Mesenchymal stem cell (in vitro differentiated cells and primary cell): ENCODE results near the gene NDUFAF3.
A peak's percentile ranks its signal among the peaks of the same experiment; 100 is the strongest.

Source experiments
- DNase-seq: peaks from one replicate; pipeline ENCODE4 v3.0.0-alpha.2; 2013
- H2AFZ ChIP-seq: one replicate; pipeline ENCODE4 v1.6.1; 2013; ENCODE audit warnings: low read depth, mild to moderate bottlenecking, control low read depth, inconsistent platforms, low read length, moderate library complexity
- H2AK5ac ChIP-seq: 2 replicates; pipeline ENCODE4 v1.6.1; 2013; ENCODE audit warnings: low read length, moderate library complexity, mild to moderate bottlenecking, inconsistent platforms; ENCODE audit not compliant: severe bottlenecking
- H2BK120ac ChIP-seq: one replicate; pipeline ENCODE4 v1.6.1; 2013; ENCODE audit warnings: low read depth, mild to moderate bottlenecking, inconsistent platforms, low read length, moderate library complexity
- H2BK12ac ChIP-seq, 2 experiments: one replicate each; pipeline ENCODE4 v1.6.1; 2013; ENCODE audit warnings: inconsistent platforms in 2 of 2, low read length in 2 of 2, mild to moderate bottlenecking in 2 of 2, moderate library complexity in 2 of 2, control low read depth in 1 of 2
- H2BK15ac ChIP-seq: one replicate; pipeline ENCODE4 v1.6.1; 2013; ENCODE audit warnings: mild to moderate bottlenecking, low read depth, inconsistent platforms; ENCODE audit not compliant: poor library complexity, severe bottlenecking
- H2BK5ac ChIP-seq: 2 replicates; pipeline ENCODE4 v1.6.1; 2013; ENCODE audit warnings: low read depth, mild to moderate bottlenecking, low read length, control low read depth, inconsistent platforms; ENCODE audit not compliant: poor library complexity, severe bottlenecking
- H3K14ac ChIP-seq, 2 experiments: one replicate each; pipeline ENCODE4 v1.6.1; 2013; ENCODE audit warnings: inconsistent platforms in 2 of 2, low read length in 2 of 2, control low read depth in 1 of 2, mild to moderate bottlenecking in 1 of 2, moderate library complexity in 1 of 2
- H3K18ac ChIP-seq, 2 experiments: one replicate each; pipeline ENCODE4 v1.6.1; 2013; ENCODE audit warnings: inconsistent platforms in 2 of 2, low read length in 2 of 2, control low read depth in 1 of 2, low read depth in 1 of 2, mild to moderate bottlenecking in 1 of 2
- H3K23ac ChIP-seq, 2 experiments: one replicate each; pipeline ENCODE4 v1.6.1; 2013; ENCODE audit warnings: inconsistent platforms in 2 of 2, low read length in 2 of 2, mild to moderate bottlenecking in 2 of 2, moderate library complexity in 2 of 2, control low read depth in 1 of 2
- H3K27ac ChIP-seq: 2 replicates; pipeline ENCODE4 v1.5.1; 2013; ENCODE audit warnings: mild to moderate bottlenecking, moderate library complexity, low read length, control low read depth, inconsistent platforms; ENCODE audit not compliant: poor library complexity, severe bottlenecking
- H3K27me3 ChIP-seq, 2 experiments: 2 replicates each; pipeline versions ENCODE4 v1.6.1 to v1.7.0; 2013; ENCODE audit warnings: low read length in 2 of 2, mild to moderate bottlenecking in 2 of 2, moderate library complexity in 2 of 2, control low read depth in 1 of 2, inconsistent platforms in 1 of 2; ENCODE audit not compliant: control insufficient read depth in 1 of 2, insufficient read depth in 1 of 2
- H3K36me3 ChIP-seq, 2 experiments: 2 replicates each; pipeline versions ENCODE4 v1.6.1 to v1.7.0; 2013; ENCODE audit warnings: low read length in 2 of 2, control low read depth in 1 of 2, inconsistent platforms in 1 of 2, low read depth in 1 of 2, mild to moderate bottlenecking in 1 of 2; ENCODE audit not compliant: insufficient read depth in 2 of 2, control insufficient read depth in 1 of 2
- H3K4ac ChIP-seq, 2 experiments: one replicate each; pipeline ENCODE4 v1.6.1; 2013; ENCODE audit warnings: inconsistent platforms in 2 of 2, low read length in 2 of 2, mild to moderate bottlenecking in 2 of 2, moderate library complexity in 2 of 2, control low read depth in 1 of 2, low read depth in 1 of 2
- H3K4me1 ChIP-seq: 2 replicates; pipeline ENCODE4 v1.6.1; 2013; ENCODE audit warnings: low read depth, low read length, control low read depth; ENCODE audit not compliant: control insufficient read depth, insufficient read depth
- H3K4me2 ChIP-seq: 2 replicates; pipeline ENCODE4 v1.6.1; 2013; ENCODE audit warnings: low read length, mild to moderate bottlenecking, inconsistent platforms; ENCODE audit not compliant: poor library complexity, severe bottlenecking
- H3K4me3 ChIP-seq, 2 experiments: 2 replicates each; pipeline versions ENCODE4 v1.5.1 to v1.7.0; 2013; ENCODE audit warnings: low read length in 2 of 2, mild to moderate bottlenecking in 2 of 2, control low read depth in 1 of 2, low read depth in 1 of 2; ENCODE audit not compliant: insufficient read depth in 1 of 2
- H3K79me1 ChIP-seq: replicated peaks from 2 replicates; pipeline ENCODE4 v1.6.1; 2013; ENCODE audit warnings: mild to moderate bottlenecking, control low read depth, low read length, inconsistent platforms; ENCODE audit not compliant: poor library complexity, severe bottlenecking
- H3K9ac ChIP-seq: 2 replicates; pipeline ENCODE4 v1.7.0; 2013; ENCODE audit warnings: mild to moderate bottlenecking, low read length, moderate library complexity
- H3K9me3 ChIP-seq: 2 replicates; pipeline ENCODE4 v1.7.0; 2013; ENCODE audit warnings: mild to moderate bottlenecking, low read length; ENCODE audit not compliant: control insufficient read depth
- H4K8ac ChIP-seq: one replicate; pipeline ENCODE4 v1.6.1; 2013; ENCODE audit warnings: inconsistent platforms, mild to moderate bottlenecking, low read length, moderate library complexity
- H4K91ac ChIP-seq: one replicate; pipeline ENCODE4 v1.6.1; 2013; ENCODE audit warnings: mild to moderate bottlenecking, low read length, inconsistent platforms
- WGBS: methylation state at CpG from one replicate; pipeline ENCODE4 v1.1.7; 2013; ENCODE audit warnings: mixed read lengths; 5-methylcytosine and 5-hydroxymethylcytosine counted together

NDUFAF3 gene

DNA sequence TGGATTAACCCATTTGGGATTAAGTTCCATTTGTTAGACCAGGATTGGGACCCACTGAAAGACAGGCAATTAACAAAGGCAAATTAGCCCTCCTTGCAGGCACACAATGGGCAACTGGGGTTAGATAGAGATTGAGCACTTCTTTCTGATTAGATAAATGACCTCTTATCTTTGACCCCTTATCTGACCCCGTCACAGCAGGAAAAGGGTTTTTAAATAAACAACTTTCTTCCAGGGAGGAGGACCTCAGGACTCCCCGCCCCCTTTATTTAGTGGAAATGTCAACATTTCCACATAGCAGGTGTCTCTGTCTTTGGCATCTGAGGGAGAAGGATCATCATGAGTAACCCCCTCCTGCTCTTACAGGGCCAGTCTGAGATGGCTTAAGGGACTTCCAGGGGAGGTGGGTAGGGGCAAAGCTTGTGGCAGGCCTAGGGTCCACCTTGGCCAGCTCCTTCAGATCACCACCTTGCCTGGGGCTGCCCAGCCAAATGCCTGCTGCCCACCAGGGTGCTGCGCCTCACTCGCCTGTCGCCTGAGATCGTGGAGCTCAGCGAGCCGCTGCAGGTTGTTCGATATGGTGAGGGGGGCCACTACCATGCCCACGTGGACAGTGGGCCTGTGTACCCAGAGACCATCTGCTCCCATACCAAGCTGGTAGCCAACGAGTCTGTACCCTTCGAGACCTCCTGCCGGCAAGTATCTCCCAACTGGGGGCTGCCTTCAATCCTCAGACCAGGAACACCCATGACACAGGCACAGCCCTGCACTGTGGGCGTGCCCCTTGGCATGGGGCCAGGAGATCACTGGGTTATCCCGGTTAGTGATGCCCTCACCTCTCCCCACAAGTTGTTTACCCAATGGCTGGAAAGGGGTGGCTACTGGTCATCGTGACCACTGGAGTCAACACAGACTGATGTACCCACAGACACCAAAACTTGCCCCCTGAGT lies 17.3 kb upstream of the NDUFAF3 start:
- H2AFZ ChIP-seq: no peak overlapping the region
- H4K91ac ChIP-seq: peak overlapping the region; percentile 2
- no peak overlapping the region for H3K18ac ChIP-seq
- H3K4me3 ChIP-seq: no peak overlapping the region
- H3K23ac ChIP-seq: no peak overlapping the region
- H3K36me3 ChIP-seq: peaks cover 4 to 10% of the 10 kb centered on the region in 2 experiments
- no peak overlapping the region for H3K14ac ChIP-seq
- H2BK12ac ChIP-seq: no peak overlapping the region
- H3K4ac ChIP-seq: no peak overlapping the region
- no peak overlapping the region for H3K4me2 ChIP-seq
- H3K9me3 ChIP-seq: no peaks in the 10 kb centered on the region
- H4K8ac ChIP-seq: no peak overlapping the region
- H2BK5ac ChIP-seq: no peak overlapping the region
- H3K27me3 ChIP-seq: no peaks in the 10 kb centered on the region
- no peak overlapping the region for H3K9ac ChIP-seq
- H2AK5ac ChIP-seq: no peak overlapping the region
- H3K79me1 ChIP-seq: peaks cover 6% of the 10 kb centered on the region
- H2BK15ac ChIP-seq: no peak overlapping the region
- no peak for DNase-seq
- H3K27ac ChIP-seq: no peak overlapping the region
- WGBS: 96% methylated on average over 14 of the region's 16 CpGs
- H3K4me1 ChIP-seq: peaks cover 18% of the 10 kb centered on the region
- no peak overlapping the region for H2BK120ac ChIP-seq

DNA sequence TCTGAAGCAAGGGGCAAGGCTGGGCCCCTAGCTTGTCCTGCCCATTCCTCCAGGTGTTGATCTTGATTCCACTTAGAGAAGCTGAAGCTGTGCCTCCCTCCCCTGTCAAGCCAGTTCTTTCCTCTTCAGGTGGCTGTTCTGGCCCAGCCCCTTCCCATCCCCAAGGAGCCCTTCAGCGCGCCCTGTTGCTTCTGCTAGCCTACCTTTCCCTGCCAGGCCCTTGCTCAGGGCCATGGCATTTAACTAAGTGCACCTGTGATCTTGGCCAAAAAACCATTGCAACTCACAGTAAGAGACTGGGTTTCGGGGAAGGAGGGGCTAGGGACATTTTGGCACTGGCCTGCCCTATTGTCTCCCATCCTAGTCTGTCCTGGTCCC lies 16.6 kb upstream of the NDUFAF3 start:
- H2BK15ac ChIP-seq: no peak overlapping the region
- WGBS: 95% methylated on average over 3 of the region's 3 CpGs

GRCh38 chr3:49005998-49006397 lies 15.9 kb upstream of the NDUFAF3 start:
- peak overlapping the region in 1 of 2 experiments; percentile 61 for H3K14ac ChIP-seq
- 96% methylated on average over 5 of the region's 5 CpGs for WGBS

More for the DNA sequence above, 16.6 kb upstream of the NDUFAF3 start:
- Histone ChIP-seq H2AFZ (no peak overlapping the region), H3K4me3 (no peak overlapping the region), H2BK5ac (no peak overlapping the region), H2AK5ac (no peak overlapping the region), H3K4me2 (no peak overlapping the region), H3K27me3 (no peaks in the 10 kb centered on the region), H3K79me1 (peaks cover 6% of the 10 kb centered on the region), H3K14ac (no peak overlapping the region), H2BK12ac (no peak overlapping the region), H3K18ac (no peak overlapping the region), H3K9ac (no peak overlapping the region), H3K4ac (no peak overlapping the region), H3K4me1 (peaks cover 19% of the 10 kb centered on the region), H3K27ac (no peak overlapping the region), H4K8ac (no peak overlapping the region), H3K9me3 (no peaks in the 10 kb centered on the region), H2BK120ac (no peak overlapping the region), H3K36me3 (peaks cover 4 to 13% of the 10 kb centered on the region in 2 experiments), H3K23ac (no peak overlapping the region), H4K91ac (no peak overlapping the region)
- no peak for DNase-seq

GRCh38 chr3:49006408-49007067 lies 15.4 kb upstream of the NDUFAF3 start:
- Histone ChIP-seq H3K4ac (peak overlapping the region; percentile 89 to 95), H2AFZ (no peak overlapping the region), H3K18ac (peak overlapping the region; percentile 68 to 89), H2BK12ac (peak overlapping the region in 1 of 2 experiments; percentile 64), H2BK15ac (peak overlapping the region; percentile 60), H3K9me3 (no peaks in the 10 kb centered on the region), H3K36me3 (peaks cover 6 to 17% of the 10 kb centered on the region in 2 experiments), H2BK120ac (no peak overlapping the region), H2BK5ac (peak overlapping the region; percentile 14), H4K8ac (peak overlapping the region; percentile 96), H3K4me1 (peaks cover 17% of the 10 kb centered on the region), H3K14ac (peak overlapping the region in 1 of 2 experiments; percentile 68), H3K79me1 (peaks cover 6% of the 10 kb centered on the region), H3K9ac (peak overlapping the region; percentile 96), H3K4me2 (peak overlapping the region; percentile 86), H3K27ac (peak overlapping the region; percentile 55), H3K27me3 (no peaks in the 10 kb centered on the region), H3K23ac (peak overlapping the region in 1 of 2 experiments; percentile 20), H2AK5ac (peak overlapping the region; percentile 92), H4K91ac (peak overlapping the region; percentile 94), H3K4me3 (peak overlapping the region; percentile 60 to 87)
- 6% methylated on average over 31 of the region's 32 CpGs for WGBS
- peak; percentile 65 for DNase-seq

More at GRCh38 chr3:49005998-49006397, 15.9 kb upstream of the NDUFAF3 start:
- peak overlapping the region in 1 of 2 experiments; percentile 64 for H2BK12ac ChIP-seq
- H3K23ac ChIP-seq: no peak overlapping the region
- peaks cover 17% of the 10 kb centered on the region for H3K4me1 ChIP-seq
- H3K4ac ChIP-seq: peak overlapping the region; percentile 89 to 95
- peaks cover 6% of the 10 kb centered on the region for H3K79me1 ChIP-seq
- peak overlapping the region; percentile 11 for H3K27ac ChIP-seq
- peak overlapping the region; percentile 94 for H4K91ac ChIP-seq
- peak overlapping the region; percentile 96 for H3K9ac ChIP-seq
- DNase-seq: no peak
- peaks cover 4 to 13% of the 10 kb centered on the region in 2 experiments for H3K36me3 ChIP-seq
- peak overlapping the region; percentile 86 for H3K4me2 ChIP-seq
- peak overlapping the region; percentile 68 to 89 for H3K18ac ChIP-seq
- H2AK5ac ChIP-seq: peak overlapping the region; percentile 92
- no peak overlapping the region for H2BK5ac ChIP-seq
- H4K8ac ChIP-seq: peak overlapping the region; percentile 96
- H2BK120ac ChIP-seq: no peak overlapping the region
- H2BK15ac ChIP-seq: peak overlapping the region; percentile 1
- H3K4me3 ChIP-seq: peak overlapping the region; percentile 60 to 87
- no peaks in the 10 kb centered on the region for H3K27me3 ChIP-seq
- no peak overlapping the region for H2AFZ ChIP-seq
- no peaks in the 10 kb centered on the region for H3K9me3 ChIP-seq
